Measurements from ENCODE around the gene SKAP2.
"Not testable (repeated sequence)": the region's sequence is repeated elsewhere in the genome, so short reads cannot be mapped to it uniquely, and the experiment has no call there.

SKAP2 gene

DNA sequence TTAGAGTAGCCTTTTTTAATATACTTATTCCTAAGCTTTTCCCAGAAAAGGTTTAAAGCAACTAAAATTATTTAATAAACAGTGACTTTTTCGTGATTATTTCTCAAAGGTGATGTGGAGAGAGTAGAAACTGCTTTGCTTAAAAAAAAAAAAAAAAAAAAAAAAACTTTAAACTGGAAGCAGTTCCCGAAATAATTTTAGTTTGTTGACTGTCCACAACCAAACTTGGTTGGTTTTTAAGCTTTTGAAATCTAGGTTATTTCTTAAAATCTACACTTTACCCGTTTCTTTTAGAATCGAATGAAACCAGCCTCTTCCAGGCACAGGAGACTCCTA, 7.3 kb downstream of the SKAP2 start:
- no peak for DNase-seq

DNA sequence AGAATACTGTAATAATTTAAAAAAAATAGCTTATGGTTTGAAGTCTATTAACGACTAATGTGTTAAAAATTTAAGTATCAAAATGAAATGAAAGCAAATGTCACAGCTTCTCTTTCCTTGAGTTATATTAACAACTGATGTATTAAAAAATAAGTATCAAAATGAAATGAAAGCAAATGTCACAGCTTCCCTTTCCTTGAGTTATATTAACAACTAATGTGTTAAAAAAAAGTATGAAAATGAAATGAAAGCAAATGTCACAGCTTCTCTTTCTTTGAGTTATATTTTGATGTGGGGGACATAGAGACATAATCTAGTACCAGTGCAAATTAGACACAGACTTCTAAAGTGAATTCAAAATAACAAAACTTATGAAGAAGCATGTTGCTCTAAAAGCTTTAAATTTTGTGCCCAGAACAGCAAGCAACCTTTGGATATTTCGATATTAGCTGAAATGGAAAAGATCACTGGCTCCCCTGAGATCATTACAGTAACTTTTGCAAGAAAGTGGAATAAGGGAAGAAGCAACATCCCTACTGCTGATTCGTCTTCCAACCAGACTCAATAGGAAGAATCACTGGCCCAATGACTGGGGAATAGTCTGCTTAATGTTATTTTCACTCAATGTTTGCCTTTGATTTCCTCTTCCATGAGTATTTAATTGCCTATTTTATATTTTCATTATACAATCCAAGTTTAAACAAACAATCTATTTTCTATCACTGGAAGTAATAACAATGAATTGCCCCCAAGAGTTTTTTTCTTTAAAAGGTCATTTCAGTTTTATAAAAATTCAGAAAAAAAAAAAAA, 8.0 kb downstream of the SKAP2 start:
- DNase-seq = no peak

DNA sequence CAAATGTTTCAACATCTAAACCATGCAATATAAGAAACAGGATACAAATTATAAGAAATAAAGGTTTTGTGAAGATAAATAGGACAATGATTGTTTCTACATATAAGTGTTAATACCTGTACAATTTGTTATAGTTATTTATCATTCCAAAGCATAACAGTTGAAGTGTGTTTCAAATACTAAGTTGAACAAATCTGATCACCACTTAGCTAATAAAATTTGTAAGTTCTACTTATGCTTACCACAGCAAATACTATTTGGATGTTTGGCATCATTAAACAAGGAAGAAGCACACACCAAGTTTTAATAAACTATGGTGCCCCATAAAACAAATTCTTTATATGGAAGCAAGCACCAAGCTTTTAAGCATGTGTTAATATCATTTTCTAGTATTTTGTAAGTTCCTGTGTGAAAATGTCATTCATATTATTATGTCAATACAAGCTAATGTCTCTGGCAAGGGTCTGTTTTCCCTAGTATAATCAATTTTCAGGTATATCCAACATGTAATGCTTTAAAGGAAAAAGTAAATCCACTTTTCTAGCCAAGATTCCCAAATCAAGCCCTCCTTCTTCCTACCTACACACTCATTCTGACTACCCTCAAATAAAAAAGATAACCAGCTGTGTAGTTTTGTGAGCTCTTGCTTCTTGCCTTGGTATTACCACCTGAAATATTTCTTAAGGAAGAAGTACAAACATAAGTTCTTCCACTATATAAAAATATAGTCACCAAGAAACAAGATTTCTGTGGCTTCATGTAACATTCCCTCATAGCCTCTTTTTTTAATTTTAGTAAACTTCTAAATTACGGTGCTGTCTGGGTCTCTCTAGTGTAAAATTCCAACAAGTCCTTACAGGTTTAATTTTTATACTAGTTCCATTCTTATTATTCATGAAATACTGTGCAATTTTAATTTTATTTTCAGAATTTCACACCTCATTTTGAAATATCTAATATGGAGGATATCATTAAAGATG, 9.2 kb downstream of the SKAP2 start:
- DNase-seq = no peak

DNA sequence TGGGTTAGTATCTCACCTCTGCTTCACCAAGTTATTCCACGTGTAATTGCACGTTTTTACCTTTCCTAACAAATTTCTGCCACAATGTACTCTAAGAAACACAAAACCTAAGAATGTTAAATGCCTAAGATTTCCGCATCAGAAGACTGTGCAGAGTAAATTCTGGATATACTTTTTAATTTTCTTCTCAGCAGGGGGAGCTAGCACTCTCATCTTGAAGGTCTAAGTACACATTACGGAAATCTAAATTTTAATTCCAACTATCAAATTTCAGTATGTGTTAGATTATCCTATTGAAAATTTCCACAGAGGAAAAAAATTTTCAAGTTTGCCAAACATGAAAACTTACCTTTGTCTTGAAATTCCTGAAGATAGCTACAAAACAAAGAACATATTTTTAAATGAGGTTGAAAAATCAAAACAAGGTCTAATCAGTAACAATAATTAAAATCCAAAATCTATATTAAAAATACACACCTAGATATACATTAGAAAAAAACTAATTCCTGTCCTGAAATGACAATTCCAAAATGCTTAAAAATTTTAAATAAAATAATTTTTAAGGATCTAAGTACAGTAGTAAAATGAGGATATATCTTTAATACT, 10.5 kb downstream of the SKAP2 start:
- DNase-seq = peak in 1 of 2 donors; percentile 48

DNA sequence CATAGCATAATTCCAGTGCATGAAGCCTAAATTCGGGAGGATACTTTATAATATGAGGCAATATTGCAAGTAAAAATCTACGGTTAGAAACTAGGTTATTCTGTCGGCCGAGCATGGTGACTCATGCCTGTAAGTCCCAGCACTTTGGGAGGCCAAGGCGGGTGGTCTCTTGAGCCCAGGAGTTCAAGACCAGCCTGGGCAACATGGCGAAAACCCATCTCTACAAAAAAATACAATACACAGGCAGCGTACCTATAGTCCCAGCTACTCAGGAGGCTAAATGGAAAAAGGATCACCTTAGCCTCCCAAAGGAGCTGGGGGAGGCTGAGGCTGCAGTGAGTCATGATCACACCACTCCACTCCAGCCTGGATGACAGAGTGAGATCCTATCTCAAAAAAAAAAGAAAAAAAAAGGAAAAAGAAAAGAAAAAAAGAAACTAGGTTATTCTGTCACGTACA, 14.2 kb downstream of the SKAP2 start:
- DNase-seq = no peak

DNA sequence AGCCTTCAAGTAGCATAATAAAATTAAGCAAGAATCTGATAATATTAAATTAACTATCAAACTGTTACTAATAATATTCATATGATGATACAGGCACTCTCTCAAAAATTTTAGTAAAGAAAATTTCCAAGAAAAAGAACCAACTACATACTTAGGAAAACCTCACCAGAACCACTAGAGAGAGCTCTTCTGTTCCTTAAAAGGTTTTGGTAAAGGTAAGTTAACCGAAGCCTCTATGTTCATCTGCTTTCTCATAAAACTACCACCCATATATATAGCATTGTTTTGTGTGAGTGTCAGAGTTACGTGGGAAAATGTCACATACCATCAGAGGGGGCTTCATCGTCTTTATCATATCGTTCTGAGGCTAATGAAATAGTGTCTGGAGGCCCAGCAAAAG, 20.7 kb downstream of the SKAP2 start:
- DNase-seq = no peak

DNA sequence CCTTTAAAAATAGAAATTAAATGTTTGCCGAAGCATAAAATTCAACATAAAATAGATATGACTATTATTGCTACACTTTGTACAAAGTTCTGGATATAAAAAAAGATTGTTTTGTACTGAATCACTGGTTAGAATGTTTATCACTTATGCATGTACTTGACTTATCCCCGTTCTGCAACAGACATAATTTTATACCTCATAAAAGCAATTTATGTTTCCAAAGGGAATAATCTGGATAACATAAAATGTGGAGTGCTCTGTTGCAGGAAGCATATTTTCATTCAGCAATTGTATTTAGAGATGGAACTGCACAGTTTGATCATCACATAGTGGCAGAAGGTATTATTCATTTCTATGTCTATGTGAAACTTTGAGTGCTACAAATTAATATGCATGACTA, 21.5 kb downstream of the SKAP2 start:
- DNase-seq = no peak

DNA sequence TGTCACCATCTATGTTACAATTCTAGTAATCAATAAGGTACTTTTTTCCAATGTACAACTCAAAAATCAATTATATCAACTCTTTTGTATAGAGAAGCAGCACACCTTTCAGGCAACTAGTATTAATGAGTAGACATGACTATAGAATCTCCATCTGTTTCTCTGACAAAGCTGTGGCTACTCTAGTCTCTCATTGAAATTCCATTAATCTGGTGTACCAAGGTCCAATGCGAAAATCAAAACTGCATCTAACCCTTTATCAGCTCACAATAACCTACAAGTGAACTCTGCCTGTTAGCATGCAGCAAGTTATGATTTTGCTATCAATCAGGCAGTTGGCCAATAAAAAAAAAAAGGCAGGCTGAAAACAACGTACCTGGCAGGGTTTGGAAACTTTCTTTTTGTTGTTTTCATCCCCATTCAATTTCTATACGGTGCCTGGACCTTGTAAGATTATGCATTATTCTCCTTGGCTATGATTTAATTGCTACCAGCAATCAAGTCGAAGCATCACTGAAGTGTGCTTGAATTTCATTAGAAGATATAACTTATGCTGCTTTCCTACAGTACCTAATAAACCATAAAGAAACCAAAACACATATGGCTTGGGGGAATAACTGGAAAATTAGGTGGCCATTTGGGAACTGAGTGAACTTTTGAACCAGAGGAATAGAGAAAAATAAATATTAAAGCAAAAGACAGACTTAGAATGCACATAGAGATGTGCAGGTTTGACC, 23.2 kb downstream of the SKAP2 start:
- DNase-seq = no peak

DNA sequence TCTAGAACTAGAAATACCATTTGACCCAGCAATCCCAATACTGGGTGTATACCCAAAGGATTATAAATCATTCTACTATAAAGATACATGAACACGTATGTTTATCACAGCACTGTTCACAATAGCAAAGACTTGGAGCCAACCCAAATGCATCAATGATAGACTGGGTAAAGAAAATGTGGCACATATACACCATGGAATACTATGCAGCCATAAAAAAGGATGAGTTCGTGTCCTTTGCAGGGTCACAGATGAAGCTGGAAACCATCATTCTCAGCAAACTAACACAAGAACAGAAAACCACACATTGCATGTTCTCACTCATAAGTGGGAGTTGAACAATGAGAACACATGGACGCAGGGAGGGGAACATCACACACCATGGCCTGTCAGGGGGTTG, 27.6 kb downstream of the SKAP2 start:
- DNase-seq = not testable (repeated sequence)

DNA sequence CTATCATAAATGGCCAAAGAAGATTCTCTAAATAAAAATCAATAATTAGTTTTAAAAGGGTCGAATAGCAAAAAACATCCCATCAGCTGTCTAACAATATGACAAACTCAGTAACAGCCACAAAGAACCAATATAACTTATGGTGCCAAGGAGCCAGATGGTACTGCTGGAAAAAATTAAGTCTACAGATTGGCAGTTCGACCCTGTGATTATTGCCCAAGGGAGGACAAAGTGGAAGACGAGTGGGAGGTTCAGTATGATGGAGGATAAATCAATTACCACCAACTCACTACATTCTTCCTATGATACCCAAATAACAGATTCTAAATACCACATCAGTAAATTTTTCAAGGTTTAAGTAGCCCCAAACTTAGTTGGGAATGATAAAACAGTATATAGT, 49.0 kb downstream of the SKAP2 start:
- DNase-seq = no peak

DNA sequence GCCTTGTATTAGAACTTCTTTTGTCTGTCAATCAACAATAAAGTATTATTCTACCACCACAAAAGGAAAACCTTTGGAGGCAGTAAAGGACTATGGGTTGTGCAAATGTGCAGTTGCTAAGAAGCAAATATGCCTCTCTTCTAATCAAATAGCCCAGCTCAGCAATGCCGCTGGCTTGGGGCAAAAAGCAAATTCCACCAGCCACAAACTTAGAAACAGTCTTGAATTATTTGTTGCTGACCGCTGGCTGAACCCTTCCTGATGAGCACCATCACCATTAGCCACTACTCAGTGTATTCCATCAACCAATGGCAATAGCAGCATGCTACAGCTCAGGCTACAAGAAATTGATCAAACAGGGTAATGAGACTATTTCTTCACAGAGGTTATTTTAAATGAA, 51.0 kb downstream of the SKAP2 start:
- DNase-seq = no peak

DNA sequence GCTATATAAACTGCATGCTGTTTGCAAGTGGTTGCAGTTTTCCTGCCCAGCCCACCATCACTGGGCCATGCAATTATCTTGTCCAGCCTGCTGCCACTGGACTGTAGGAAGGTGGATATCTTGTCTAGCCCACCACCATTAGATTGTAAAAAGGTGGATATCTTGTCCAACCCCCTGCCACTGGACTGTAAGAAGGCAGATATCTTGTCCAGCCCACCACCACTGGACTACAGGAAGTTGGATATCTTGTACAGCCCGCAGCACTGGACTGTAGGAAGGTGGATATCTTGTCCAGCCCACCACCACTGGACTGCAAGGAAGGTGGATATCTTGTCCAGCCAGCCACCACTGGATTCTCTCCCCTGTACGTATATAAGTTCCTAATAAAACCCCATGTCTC, 69.8 kb downstream of the SKAP2 start:
- no peak for DNase-seq

DNA sequence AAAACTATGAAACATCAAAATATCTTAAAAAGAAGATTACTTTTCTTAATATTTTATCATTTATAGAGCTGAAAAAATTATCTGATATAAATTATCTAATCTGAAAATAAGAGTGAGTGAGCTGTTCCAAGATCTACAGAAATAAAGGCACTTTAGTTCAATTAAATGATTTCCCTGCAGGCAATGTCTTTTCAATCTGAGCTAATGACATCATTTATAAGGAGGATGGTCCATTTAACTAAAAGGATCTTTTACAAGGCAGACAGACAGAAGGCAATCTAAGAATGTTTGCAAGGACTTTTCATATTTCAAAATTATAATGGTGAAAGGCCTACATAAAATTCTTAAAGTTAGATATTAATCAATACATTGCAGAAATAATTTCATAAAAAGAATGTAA, 71.8 kb downstream of the SKAP2 start:
- DNase-seq = no peak

DNA sequence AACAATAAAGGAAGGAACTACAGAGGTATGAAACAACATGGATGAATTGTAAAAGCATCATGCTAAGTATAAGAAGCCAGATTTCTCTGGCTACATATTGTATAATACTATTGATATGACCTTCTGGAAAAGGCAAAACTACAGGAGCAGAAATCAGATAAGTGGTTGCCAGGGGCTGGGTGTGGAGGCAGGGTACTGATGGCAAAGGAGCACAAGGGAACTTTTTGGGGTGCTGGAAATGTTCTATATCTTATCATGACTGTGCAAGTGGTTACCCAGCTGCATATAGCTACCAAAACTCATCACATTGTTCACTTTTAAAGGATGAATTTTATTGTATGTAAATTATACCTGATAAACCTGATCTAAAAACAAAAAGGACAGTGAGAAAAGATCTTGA, 72.4 kb downstream of the SKAP2 start:
- DNase-seq = no peak

DNA sequence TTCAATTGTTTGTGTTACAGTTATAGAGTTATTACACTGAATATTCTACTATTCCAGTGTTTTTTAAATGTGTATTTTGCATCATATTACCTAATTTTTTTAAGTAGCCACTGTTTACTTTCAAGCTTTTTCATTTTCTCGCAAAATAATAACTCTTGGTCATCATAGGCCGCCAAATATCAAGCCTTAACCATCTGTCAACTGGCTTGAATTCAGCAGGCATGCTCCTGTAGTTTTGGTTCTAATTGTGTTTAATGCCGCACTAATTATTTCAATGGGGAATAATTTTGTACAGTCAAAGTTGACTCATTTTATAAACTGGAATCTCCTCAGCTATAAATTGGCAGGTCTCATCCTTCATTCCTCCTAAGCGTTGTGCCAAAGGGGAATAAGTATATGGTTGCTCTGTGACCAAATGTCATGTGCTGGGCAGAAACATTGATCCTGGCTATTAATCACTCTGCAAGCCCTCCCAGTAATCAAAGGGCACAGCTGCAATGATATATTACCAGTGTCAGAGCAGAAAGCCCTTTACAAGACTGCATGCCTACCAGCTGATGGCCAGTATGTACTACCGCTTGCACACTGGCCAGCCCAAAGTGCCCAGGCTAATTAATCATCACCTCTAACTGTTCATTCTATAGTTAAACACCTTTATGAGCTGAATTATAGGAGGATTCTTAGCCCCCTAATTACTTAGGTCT, 74.8 kb downstream of the SKAP2 start:
- no peak for DNase-seq

DNA sequence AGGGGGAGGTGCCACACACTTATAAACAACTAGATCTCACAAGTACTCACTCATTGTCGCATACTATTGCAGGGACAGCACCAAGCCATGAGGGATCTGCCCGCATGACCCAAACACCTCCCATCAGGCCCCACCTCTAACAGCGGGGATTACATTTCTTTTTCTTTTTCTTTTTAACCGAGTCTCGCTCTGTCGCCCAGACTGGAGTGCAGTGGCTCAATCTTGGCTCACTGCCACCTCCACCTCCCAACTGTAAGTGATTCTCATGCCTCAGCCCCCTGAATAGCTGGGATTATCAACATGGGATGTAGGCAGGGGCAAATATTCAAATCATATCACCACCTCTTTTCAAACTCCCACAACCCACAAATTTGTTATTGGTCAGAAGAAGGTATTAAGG, 76.7 kb downstream of the SKAP2 start:
- DNase-seq = no peak

DNA sequence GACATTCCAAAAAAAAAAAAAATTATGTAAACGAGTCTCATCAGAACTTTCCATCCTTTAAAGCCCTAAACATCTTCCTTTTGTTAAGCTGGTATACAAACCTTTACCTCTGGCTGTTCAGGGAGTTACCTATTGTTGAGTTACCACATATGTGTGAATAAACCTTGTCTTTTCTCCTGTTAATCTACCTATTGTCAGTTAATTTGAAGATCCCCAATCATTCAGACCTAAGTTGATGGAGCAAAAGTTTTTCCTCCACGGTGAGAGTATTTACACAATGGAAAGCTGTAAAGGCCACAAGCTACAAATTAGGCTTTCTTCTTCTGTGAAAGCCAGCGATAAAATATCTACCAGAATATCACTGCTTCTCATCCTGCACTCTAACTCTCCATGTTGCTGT, 80.3 kb downstream of the SKAP2 start:
- no peak for DNase-seq

DNA sequence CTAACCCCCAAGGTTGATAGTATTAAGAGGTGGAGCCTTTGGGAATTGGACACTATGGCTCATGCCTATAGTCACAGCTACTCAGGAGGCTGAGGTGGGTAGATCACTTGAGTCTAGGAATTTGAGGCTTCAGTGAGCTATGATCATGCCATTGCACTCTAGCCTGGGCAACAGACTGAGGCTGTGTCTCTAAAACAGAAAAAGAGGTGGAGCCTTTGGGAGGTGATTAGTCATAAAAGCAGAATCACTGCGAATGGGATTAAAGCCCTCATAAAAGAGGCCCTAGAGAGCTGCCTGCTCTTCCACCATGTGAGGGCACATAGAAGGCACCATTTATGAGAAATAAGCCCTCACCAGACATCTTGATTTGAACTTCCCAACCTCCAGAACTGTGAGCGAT, 81.9 kb downstream of the SKAP2 start:
- no peak for DNase-seq

DNA sequence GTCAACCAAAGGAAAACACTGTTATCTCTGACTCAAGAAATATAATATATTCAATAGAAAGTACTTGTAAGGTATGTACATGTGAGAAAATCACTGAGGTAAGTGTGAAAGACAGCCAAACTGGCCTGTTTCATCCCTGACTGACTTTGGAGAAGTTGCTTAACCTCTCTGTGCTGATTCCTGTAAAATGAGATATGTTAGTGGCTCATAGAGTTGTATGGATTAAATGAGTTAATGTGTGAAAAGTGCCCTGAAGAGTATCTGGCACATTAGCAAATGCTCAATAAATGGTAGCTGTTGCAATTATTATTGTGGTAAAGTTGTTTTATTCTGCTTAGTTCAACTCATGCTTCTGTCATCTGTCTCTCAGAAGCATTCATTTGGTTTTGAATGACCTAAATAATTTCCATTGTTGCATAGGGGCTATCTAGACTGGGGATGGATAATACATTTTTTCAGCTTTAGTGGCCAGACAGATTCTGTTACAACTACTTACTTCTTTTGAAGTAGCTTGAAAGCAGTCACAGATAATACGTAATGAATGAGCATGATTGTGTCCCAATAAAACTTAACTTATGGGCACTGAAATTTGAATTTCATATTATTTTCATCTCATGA, 84.3 kb downstream of the SKAP2 start:
- DNase-seq = no peak

DNA sequence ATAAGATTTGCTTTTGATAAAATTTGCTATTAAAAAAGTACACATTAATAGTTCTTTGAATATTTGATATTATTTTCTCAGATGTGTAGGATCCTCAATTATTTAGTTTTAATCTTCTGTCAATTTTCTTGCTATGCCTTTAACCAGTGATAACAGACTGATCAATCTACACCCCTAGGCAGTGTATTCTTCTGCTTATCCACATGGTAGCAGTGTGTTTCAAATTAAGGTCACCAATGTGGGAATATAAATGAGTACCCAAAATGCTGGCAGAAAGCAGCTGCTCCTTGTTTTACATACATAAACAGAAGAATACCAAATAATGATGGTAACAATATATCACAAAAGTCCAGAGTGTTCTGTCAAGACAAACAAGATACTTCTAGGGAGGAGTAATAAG, 87.0 kb downstream of the SKAP2 start:
- no peak for DNase-seq

DNA sequence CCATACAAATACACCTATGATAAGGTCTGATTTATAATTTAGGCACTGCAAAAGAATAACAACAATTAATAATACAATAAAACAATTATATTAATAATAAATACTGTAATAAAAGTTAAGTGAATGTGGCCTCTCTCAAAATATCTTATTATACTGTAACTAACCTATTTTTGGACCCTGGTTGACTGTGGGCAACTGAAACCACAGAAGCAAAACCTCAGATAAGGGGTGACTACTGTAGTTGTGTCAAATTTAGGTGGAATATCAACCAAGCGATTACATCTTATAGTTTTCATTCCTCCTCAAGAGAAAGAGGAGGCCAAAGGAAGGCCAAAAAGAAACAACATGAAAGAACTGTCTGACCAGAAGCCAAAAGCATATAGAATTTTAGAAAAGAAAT, 103.9 kb downstream of the SKAP2 start:
- DNase-seq = no peak

DNA sequence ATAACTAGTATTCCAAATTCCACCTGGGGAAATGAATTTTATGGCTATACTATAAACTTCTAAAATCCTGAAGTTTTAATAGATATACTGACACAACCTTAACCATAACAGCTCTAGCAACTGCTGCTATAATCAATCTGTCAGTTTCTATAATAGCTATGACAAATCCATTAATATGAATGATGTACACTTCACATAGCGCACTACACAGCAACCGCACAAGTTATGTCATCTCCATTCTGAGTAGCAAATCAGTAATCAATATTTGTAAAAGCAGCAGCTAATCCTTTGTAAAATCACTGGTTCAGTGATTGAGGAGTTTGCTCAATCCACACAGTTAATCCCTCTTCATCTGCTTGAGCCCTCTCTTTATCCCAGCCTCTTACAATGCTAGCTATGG, 105.3 kb downstream of the SKAP2 start:
- DNase-seq = no peak

All from CD4-positive, alpha-beta T cell treated with Interferon alpha-2 for 1 hour (primary cell).